HFF-Myc (cell line): ENCODE measurements around the gene TBC1D9.

Experiments used
- DNase-seq: peaks from one replicate; pipeline ENCODE4 v3.0.0-alpha.2; 2011; ENCODE audit warnings: low read depth; ENCODE audit errors: extremely low read depth
- H3K4me3 ChIP-seq: replicated peaks from 2 replicates; pipeline ENCODE4 v1.5.1; 2011; ENCODE audit warnings: low read depth, mild to moderate bottlenecking, control low read depth, low read length
- TF ChIP-seq, protein P1 (sequence below): IDR thresholded peaks from 2 replicates; pipeline ENCODE4 v1.5.1; 2012; ENCODE audit warnings: mild to moderate bottlenecking, low read depth, low read length, control low read depth; ENCODE audit errors: missing control alignments

The TBC1D9 gene

DNA sequence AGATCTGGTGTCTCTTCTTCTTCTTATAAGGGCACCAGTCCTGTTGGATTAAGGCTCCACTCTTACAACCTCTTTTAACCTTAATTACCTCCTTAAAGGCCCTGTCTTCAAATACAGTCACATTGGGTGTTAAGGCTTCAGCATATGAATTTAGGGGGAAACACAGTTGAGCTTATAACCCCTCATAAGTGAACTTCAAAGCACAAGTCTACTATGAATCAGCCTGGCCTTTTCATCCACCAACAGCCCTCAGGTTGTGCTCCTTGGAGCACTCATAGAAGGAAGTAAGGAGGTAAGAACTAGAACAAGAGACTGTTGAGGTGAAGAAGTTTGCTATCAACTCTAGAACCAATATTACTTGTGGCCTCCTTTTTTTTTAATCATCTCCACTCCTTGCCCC is 18.8 kb upstream of the TBC1D9 start:
- DNase-seq, result no peak
- TF ChIP-seq, protein P1, sequence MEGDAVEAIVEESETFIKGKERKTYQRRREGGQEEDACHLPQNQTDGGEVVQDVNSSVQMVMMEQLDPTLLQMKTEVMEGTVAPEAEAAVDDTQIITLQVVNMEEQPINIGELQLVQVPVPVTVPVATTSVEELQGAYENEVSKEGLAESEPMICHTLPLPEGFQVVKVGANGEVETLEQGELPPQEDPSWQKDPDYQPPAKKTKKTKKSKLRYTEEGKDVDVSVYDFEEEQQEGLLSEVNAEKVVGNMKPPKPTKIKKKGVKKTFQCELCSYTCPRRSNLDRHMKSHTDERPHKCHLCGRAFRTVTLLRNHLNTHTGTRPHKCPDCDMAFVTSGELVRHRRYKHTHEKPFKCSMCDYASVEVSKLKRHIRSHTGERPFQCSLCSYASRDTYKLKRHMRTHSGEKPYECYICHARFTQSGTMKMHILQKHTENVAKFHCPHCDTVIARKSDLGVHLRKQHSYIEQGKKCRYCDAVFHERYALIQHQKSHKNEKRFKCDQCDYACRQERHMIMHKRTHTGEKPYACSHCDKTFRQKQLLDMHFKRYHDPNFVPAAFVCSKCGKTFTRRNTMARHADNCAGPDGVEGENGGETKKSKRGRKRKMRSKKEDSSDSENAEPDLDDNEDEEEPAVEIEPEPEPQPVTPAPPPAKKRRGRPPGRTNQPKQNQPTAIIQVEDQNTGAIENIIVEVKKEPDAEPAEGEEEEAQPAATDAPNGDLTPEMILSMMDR, result no peak
- no peak overlapping the region for H3K4me3 ChIP-seq

DNA sequence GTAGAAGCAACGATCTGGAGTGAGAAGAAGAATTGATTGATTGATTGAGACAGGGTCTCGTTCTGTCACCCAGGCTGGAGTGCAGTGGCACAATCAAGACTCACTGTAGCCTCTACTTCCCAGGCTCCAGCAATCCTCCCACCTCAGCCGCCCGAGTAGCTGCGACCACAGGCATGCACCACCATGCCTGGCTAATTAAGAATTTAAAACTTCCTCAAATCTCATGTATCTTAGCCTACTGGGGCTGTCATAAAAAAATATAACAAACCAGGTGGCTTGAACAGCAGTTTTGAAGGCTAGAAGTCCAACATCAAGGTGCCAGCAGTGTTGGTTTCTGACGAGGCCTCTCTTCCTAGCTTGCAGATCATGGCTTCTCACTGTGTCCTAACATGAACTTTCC is 18.3 kb upstream of the TBC1D9 start:
- no peak overlapping the region for H3K4me3 ChIP-seq
- DNase-seq, result no peak
- TF ChIP-seq, protein P1, result no peak

DNA sequence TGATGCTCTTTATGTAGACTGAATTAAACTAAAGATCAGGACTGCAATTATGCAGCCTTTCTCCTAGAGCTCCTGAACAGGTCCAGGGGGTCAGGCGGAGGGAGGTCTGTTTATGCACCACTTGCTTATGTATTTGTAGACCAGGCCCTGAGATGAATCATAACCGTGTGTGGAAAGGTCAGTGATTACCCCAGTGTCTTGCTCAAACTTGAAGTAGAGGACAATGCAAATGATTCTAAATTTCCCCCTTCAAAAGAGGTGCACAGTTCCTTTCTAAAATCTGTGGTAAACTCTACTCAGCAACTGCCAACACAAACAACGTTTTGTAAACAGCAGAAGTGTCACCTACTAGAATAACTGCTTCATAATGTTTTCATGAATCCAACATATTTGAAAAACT is 13.0 kb upstream of the TBC1D9 start:
- TF ChIP-seq, protein P1, result no peak
- no peak for DNase-seq
- H3K4me3 ChIP-seq, result no peak overlapping the region

DNA sequence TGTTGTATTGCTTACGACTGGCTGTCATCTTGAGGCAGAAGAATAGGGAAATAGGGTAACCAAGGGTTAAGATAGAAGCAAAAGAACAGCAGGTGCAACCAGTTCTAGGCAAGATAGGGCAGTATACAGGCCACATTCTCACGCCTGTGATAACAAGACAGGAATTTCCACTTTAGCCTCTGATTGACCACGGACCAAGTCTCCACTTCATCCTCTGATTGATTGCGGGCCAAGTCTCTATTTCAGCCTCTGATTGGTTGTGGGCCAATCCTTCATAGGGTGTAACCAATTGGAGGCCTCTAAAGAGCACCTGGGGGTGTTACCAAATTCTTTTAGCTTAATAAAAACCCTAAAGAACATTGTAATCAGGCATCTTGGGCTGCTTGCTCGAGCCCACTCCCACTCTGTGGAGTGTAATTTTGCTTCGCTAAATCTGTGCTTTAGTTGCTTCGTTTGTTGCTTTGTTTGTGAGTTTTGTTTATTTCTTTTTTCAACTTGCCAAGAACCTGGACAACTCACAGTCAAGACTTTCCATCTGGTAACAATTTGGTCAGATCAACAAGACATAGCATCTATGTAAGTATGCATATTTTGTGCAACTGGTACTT is 8.7 kb upstream of the TBC1D9 start:
- H3K4me3 ChIP-seq, result no peak overlapping the region
- TF ChIP-seq, protein P1, result no peak
- no peak for DNase-seq

DNA sequence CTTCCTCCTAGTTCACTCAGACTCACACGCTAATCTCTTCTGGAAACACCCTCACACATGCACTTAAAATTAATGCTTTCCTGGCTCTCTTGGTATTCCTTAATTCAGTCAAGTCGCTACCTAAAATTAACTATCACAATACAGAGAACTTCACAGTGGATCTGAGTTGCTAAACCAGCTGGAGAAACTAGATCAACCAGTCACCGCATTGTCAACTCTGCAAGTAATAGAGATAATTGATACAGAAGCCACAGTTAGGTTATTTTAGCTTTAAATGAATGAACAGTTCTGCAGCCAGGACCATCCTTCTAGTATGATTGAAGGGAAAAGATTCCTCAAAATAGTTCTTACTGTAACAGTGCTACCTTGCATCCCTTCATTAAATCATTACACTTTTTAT is 6.0 kb upstream of the TBC1D9 start:
- TF ChIP-seq, protein P1, result no peak
- no peak for DNase-seq
- H3K4me3 ChIP-seq, result no peak overlapping the region

DNA sequence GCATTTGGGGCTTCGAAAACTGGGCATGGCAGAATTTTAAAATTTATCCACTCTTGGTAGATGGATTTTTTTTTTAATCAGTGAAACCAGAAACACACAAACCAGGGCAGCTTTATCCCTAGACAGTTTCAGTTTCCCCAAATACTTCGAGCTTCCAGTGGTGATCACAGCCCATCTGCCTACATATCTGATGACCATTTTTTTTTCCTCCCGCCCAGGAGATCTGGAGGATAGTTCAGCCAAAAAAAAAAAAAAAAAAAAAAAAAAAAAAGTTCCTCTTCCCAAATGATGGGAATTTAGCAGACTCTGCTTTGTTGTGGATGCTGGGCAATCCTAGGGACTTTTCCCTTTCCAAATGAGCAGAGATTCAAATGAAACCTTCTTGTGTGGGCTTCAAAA is 1.0 kb upstream of the TBC1D9 start:
- H3K4me3 ChIP-seq, result peak overlapping the region; percentile 76
- DNase-seq, result no peak
- TF ChIP-seq, protein P1, result no peak

DNA sequence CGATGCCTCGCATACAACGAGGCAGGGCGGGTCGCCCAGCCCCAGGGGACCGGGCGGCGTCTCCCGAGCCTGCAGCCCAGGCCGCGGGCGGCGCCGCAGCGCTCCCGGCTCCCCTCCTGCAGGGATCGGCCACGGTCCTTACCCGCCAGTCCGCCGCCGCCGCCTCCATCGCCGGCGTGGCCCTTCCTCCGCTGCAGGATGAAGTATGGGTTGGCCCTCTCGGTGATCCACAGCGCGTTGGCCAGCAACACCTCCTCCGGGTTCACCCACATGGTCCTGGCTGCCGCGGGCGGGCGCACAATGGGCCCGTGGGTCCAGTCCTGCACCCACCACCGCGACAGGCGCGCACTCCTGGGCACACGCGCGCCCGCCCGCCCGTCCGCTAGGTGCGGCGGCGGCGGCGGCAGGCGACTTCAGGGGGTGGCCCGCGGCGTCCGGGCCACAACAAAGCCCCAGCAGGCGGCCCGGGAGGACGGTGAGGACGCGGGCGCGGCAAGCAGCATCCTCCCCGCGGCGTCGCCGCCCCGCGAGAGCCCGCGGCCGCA is 339 bp downstream of the TBC1D9 start:
- DNase-seq, result no peak
- peak overlapping the region; percentile 76 for H3K4me3 ChIP-seq
- TF ChIP-seq, protein P1, result no peak
